B cell (primary cell): ENCODE measurements around the gene DYNLT2B. TPM values are rescaled to one million over a fixed set of nuclear protein-coding genes. Genes with fewer than 3 reads are reported as not detected.

Experiments used
- ATAC-seq: fragments of 200-7000 bp; cut with Tn5 transposase; one replicate; pipeline ENCODE4 v1.10.0; 2021; ENCODE audit warnings: low read depth, mild to moderate bottlenecking, moderate number of reproducible peaks, moderate library complexity
- CTCF ChIA-PET: fragments of 350-600 bp; sonication (Branson Sonifier 250); formaldehyde crosslinking; loops from one replicate; lab custom pipeline; 2021; ENCODE audit warnings: antibody characterized with exemption, inconsistent platforms; lab: Charles Lee
- POLR2A ChIA-PET: fragments of 350-600 bp; sonication (Branson Sonifier 250); formaldehyde crosslinking; loops from one replicate; lab custom pipeline; 2021; ENCODE audit warnings: antibody characterized with exemption; lab: Charles Lee
- DNase-seq: peaks from one replicate; pipeline ENCODE4 v3.0.0; 2013
- H2AFZ ChIP-seq: 2 replicates; pipeline ENCODE4 v1.6.1; 2012; ENCODE audit warnings: mild to moderate bottlenecking, low read depth, low read length; ENCODE audit not compliant: insufficient read depth, poor library complexity, severe bottlenecking
- H3K27ac ChIP-seq, 2 donors: 1 replicate in 1 of 2; 2 replicates in 1 of 2; pipeline ENCODE4 v1.5.1; 2012 to 2013; ENCODE audit warnings: low read length in 2 of 2, mild to moderate bottlenecking in 2 of 2, moderate library complexity in 1 of 2
- H3K27me3 ChIP-seq, 4 experiments: fragments of 200-600 bp in 1 of 4; sonication (generic) in 1 of 4; replicated peaks in 1 of 4; 1 replicate in 2 of 4; 2 replicates in 2 of 4; pipeline versions ENCODE4 v1.6.1 to v1.7.0; 2013 to 2016; ENCODE audit warnings: low read length in 3 of 4, mild to moderate bottlenecking in 2 of 4, mixed read lengths in 1 of 4, moderate library complexity in 1 of 4; ENCODE audit not compliant: insufficient read depth in 4 of 4, control insufficient read depth in 3 of 4; ENCODE audit errors: control extremely low read depth in 1 of 4
- H3K36me3 ChIP-seq, 2 experiments: replicated peaks in 1 of 2; 1 replicate in 1 of 2; 2 replicates in 1 of 2; pipeline versions ENCODE4 v1.6.1 to v1.7.1; 2013; ENCODE audit warnings: low read length in 1 of 2; ENCODE audit not compliant: insufficient read depth in 2 of 2, control insufficient read depth in 1 of 2; ENCODE audit errors: control extremely low read depth in 1 of 2, extremely low read depth in 1 of 2
- H3K4me1 ChIP-seq, 2 donors: fragments of 200-600 bp in 1 of 2; sonication (generic) in 1 of 2; 1 replicate in 1 of 2; 2 replicates in 1 of 2; pipeline versions ENCODE4 v1.5.1 to v1.6.1; 2013 to 2017; ENCODE audit warnings: low read length in 2 of 2; ENCODE audit not compliant: control insufficient read depth in 2 of 2, insufficient read depth in 2 of 2
- H3K4me2 ChIP-seq: replicated peaks from 2 replicates; pipeline ENCODE3; 2012; ENCODE audit warnings: mild to moderate bottlenecking, low read depth, low read length; ENCODE audit not compliant: poor library complexity, severe bottlenecking
- H3K4me3 ChIP-seq, 5 experiments: fragments of 200-600 bp in 1 of 5; sonication (generic) in 1 of 5; 1 replicate in 3 of 5; 2 replicates in 2 of 5; pipeline versions ENCODE4 v1.5.1 to v1.7.0; 2011 to 2016; ENCODE audit warnings: low read length in 4 of 5, mild to moderate bottlenecking in 4 of 5, low read depth in 2 of 5, control low read depth in 1 of 5, moderate library complexity in 1 of 5; ENCODE audit not compliant: insufficient read depth in 1 of 5; ENCODE audit errors: control extremely low read depth in 1 of 5, extremely low read depth in 1 of 5
- H3K79me2 ChIP-seq: fragments of 200-600 bp; sonication (generic); one replicate; pipeline ENCODE4 v1.6.0; 2016; ENCODE audit warnings: low read length; ENCODE audit not compliant: control insufficient read depth, insufficient read depth
- H3K9ac ChIP-seq: fragments of 200-600 bp; sonication (generic); 2 replicates; pipeline ENCODE4 v1.6.1; 2017; ENCODE audit warnings: mild to moderate bottlenecking, low read length, moderate library complexity
- H3K9me3 ChIP-seq, 3 donors: one replicate each; pipeline versions ENCODE4 v1.6.1 to v1.7.1; 2013; ENCODE audit warnings: low read length in 2 of 3; ENCODE audit not compliant: control insufficient read depth in 2 of 3, insufficient read depth in 1 of 3; ENCODE audit errors: control extremely low read depth in 1 of 3
- H4K20me1 ChIP-seq: 2 replicates; pipeline ENCODE4 v1.6.0; 2012; ENCODE audit warnings: mild to moderate bottlenecking, low read length; ENCODE audit not compliant: insufficient read depth, control insufficient read depth, poor library complexity, severe bottlenecking
- H3K27ac Mint-ChIP-seq: one replicate; pipeline ENCODE4 v1.8.0; 2021; ENCODE audit warnings: mixed read lengths
- H3K27me3 Mint-ChIP-seq: one replicate; pipeline ENCODE4 v1.8.0; 2021; ENCODE audit warnings: mixed read lengths
- H3K4me1 Mint-ChIP-seq: one replicate; pipeline ENCODE4 v1.8.0; 2021; ENCODE audit warnings: mixed read lengths
- H3K4me3 Mint-ChIP-seq: one replicate; pipeline ENCODE4 v1.8.0; 2021; ENCODE audit warnings: mixed read lengths
- H3K9me3 Mint-ChIP-seq: one replicate; pipeline ENCODE4 v1.8.0; 2022; ENCODE audit warnings: mixed read lengths; ENCODE audit not compliant: insufficient read depth
- EZH2 ChIP-seq: IDR thresholded peaks from 2 replicates; pipeline ENCODE4 v1.6.1; 2012; ENCODE audit warnings: borderline replicate concordance, low read depth, mild to moderate bottlenecking, moderate library complexity, low read length; ENCODE audit not compliant: insufficient read depth, poor library complexity, severe bottlenecking
- WGBS: methylation state at CpG from one replicate; pipeline ENCODE4 v1.1.5; 2013; ENCODE audit warnings: missing lambda C conversion rate; ENCODE audit not compliant: insufficient coverage; 5-methylcytosine and 5-hydroxymethylcytosine counted together
- intact Hi-C: fragments of 100-400 bp; cut with micrococcal nuclease; formaldehyde crosslinking; loops from one replicate; pipeline ENCODE4 v1.10.0; 2022
- polyA plus RNA-seq: library from polyadenylated mRNA; depleted of rRNA; stranded (reverse); fragments of >200 nt; gene quantifications from 2 replicates; pipeline ENCODE4 v1.2.3, GENCODE V29; 2012
- total RNA-seq, 2 donors: library from RNA; stranded (reverse); fragments of 120-200 nt in 1 of 2; gene quantifications; 1 replicate in 1 of 2; 2 replicates in 1 of 2; pipeline versions ENCODE4 v1.2.3 to v1.2.4, GENCODE V29; 2013 to 2022
- TF ChIP-seq, protein P1 (sequence below): fragments of 200-600 bp; IDR thresholded peaks from one replicate; pipeline ENCODE4 v1.8.0; 2022; ENCODE audit warnings: antibody characterized with exemption, mild to moderate bottlenecking

DYNLT2B gene
- total and polyA plus RNA-seq, 2 donors (not counting 1 experiment from before 2014, with no cell fraction given), result 5.2 to 6.5 TPM

DNA sequence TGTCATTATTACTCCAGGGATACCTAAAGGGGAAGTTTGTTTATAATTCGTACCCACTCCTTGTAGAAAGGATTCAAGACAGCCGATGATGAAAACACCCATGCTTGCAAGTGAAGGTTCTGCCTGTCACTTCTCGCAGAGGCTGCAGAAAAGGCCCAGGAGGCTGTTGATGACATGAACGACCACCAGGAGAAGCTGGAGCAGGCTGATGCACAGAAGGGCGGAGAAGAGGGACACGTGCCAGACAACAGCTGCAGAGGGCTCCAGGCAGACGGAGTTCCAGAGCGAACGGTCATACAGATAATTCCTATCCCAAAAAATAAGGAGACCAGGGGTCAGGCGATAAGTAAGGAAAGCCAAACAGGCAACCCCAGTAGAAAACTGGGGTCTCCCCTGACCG is 5.7 kb upstream of the DYNLT2B start:
- WGBS, result 95% methylated on average over 8 of the region's 11 CpGs
- DNase-seq (no peak), ATAC-seq (no peak)
- intact Hi-C loops, result no loop called here
- TF ChIP-seq EZH2, result no peak
- TF ChIP-seq, protein P1, sequence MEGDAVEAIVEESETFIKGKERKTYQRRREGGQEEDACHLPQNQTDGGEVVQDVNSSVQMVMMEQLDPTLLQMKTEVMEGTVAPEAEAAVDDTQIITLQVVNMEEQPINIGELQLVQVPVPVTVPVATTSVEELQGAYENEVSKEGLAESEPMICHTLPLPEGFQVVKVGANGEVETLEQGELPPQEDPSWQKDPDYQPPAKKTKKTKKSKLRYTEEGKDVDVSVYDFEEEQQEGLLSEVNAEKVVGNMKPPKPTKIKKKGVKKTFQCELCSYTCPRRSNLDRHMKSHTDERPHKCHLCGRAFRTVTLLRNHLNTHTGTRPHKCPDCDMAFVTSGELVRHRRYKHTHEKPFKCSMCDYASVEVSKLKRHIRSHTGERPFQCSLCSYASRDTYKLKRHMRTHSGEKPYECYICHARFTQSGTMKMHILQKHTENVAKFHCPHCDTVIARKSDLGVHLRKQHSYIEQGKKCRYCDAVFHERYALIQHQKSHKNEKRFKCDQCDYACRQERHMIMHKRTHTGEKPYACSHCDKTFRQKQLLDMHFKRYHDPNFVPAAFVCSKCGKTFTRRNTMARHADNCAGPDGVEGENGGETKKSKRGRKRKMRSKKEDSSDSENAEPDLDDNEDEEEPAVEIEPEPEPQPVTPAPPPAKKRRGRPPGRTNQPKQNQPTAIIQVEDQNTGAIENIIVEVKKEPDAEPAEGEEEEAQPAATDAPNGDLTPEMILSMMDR, result no peak
- peaks cover 3% of the 10 kb centered on the region for H3K79me2 ChIP-seq
- POLR2A ChIA-PET, result interaction anchor here (0.6 kb wide), 1 partner anchor 101 kb away, joined by 9 read pairs; no protein-coding TSS in a partner anchor
- Mint-ChIP-seq H3K4me1 (peaks cover 4% of the 10 kb centered on the region), H3K27me3 (no peaks in the 10 kb centered on the region), H3K9me3 (no peaks in the 10 kb centered on the region), H3K27ac (no peak overlapping the region), H3K4me3 (no peak overlapping the region)
- no peak overlapping the region for H3K9ac ChIP-seq
- no peak overlapping the region for H3K4me2 ChIP-seq
- H3K27ac ChIP-seq, result no peak overlapping the region
- H3K4me3 ChIP-seq, result no peak overlapping the region
- no peaks in the 10 kb centered on the region for H3K27me3 ChIP-seq
- H3K36me3 ChIP-seq, result no peaks in the 10 kb centered on the region
- H4K20me1 ChIP-seq, result no peaks in the 10 kb centered on the region
- H2AFZ ChIP-seq, result no peak overlapping the region
- peaks cover 0 to 8% of the 10 kb centered on the region in 2 donors for H3K4me1 ChIP-seq
- CTCF ChIA-PET, result no interaction called here
- no peaks in the 10 kb centered on the region for H3K9me3 ChIP-seq

DNA sequence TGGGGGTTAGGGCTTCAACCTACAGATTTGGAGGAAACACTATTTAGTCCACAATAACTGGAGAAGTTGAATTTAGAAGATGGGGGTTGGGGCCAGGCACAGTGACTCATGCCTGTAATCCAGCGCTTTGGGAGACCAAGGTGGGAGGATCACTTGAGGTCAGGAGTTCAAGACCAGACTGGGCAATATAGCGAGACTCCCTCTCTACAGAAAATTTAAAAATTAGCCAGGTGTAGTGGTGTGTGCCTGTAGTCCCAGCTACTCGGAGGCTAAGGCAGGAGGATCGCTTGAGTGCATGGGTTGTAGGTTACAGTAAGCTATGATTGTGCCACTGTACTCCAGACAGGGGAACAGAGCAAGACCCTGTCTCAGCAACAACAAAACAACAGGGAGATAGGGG is 5.0 kb upstream of the DYNLT2B start:
- ChIA-PET POLR2A (interaction anchor here (0.6 kb wide), 1 partner anchor 102 kb away, joined by 9 read pairs; no protein-coding TSS in a partner anchor), CTCF (no interaction called here)
- Mint-ChIP-seq H3K27me3 (no peaks in the 10 kb centered on the region), H3K27ac (no peak overlapping the region), H3K9me3 (no peaks in the 10 kb centered on the region), H3K4me1 (peaks cover 4% of the 10 kb centered on the region), H3K4me3 (no peak overlapping the region)
- intact Hi-C loops, result no loop called here
- H4K20me1 ChIP-seq, result no peaks in the 10 kb centered on the region
- no peak overlapping the region for H3K9ac ChIP-seq
- H3K4me3 ChIP-seq, result no peak overlapping the region
- H3K27me3 ChIP-seq, result no peaks in the 10 kb centered on the region
- ATAC-seq (no peak), DNase-seq (no peak)
- peaks cover 3% of the 10 kb centered on the region for H3K79me2 ChIP-seq
- H3K9me3 ChIP-seq, result no peaks in the 10 kb centered on the region
- H3K4me2 ChIP-seq, result no peak overlapping the region
- H3K27ac ChIP-seq, result no peak overlapping the region
- H3K36me3 ChIP-seq, result no peaks in the 10 kb centered on the region
- TF ChIP-seq EZH2, result no peak
- TF ChIP-seq, protein P1, result no peak
- H3K4me1 ChIP-seq, result peaks cover 0 to 10% of the 10 kb centered on the region in 2 donors
- WGBS, result no CpG with 5 or more reads among the region's 4 CpGs
- no peak overlapping the region for H2AFZ ChIP-seq
